ENCODE results near the gene ZSCAN18. TPM values are rescaled to one million over a fixed set of nuclear protein-coding genes. Genes with fewer than 3 reads are reported as not detected.

ZSCAN18 gene
- total and polyA plus RNA-seq, 9 of the 15 experiments (the other 6 are each of a cell fraction or from before 2014, with no cell fraction given) = 0.07 to 1.9 (median 0.31) TPM; not detected in 1

- no peak for TF ChIP-seq THRAP3 (IDR thresholded peaks at IDR 0.05; ENCODE audit: borderline replicate concordance)
- no peak for TF ChIP-seq CGGBP1 (CRISPR knock-in tag; IDR thresholded peaks at IDR 0.05)
- TF ChIP-seq, protein P1, sequence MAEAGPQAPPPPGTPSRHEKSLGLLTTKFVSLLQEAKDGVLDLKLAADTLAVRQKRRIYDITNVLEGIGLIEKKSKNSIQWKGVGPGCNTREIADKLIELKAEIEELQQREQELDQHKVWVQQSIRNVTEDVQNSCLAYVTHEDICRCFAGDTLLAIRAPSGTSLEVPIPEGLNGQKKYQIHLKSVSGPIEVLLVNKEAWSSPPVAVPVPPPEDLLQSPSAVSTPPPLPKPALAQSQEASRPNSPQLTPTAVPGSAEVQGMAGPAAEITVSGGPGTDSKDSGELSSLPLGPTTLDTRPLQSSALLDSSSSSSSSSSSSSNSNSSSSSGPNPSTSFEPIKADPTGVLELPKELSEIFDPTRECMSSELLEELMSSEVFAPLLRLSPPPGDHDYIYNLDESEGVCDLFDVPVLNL (CRISPR knock-in tag; IDR thresholded peaks at IDR 0.05; ENCODE audit: low read depth) = no peak
- no peak for TF ChIP-seq SMAD3 (CRISPR knock-in tag; conservative IDR thresholded peaks at IDR 0.05)
- no peak for TF ChIP-seq ZNF57 (CRISPR knock-in tag; IDR thresholded peaks at IDR 0.05)
Measured at GRCh38 chr19:58058467-58058866, 39.6 kb downstream of the ZSCAN18 start (continued).

- H3K79me2 ChIP-seq (ENCODE audit: control insufficient read depth, insufficient read depth, low read length) = no peaks in the 10 kb centered on the region
- H3K27me3 ChIP-seq (ENCODE audit: control insufficient read depth in 2 of 2, insufficient read depth in 2 of 2, low read length in 2 of 2) = no peaks in the 10 kb centered on the region
- no peak overlapping the region for H3K4me3 ChIP-seq
- ChIA-PET CTCF (ENCODE audit: low intra/inter-chr PET ratio) (no interaction called here), POLR2A (interaction anchor here (0.8 kb wide), 1 partner anchor 21 kb away, joined by 3 read pairs; no protein-coding TSS in a partner anchor)
- no peaks in the 10 kb centered on the region for H3K9me3 ChIP-seq (replicated peaks; ENCODE audit: control insufficient read depth, insufficient read depth, low read depth, low read length)
- H3K27ac ChIP-seq (ENCODE audit: extremely low read depth, low read depth, low read length) = no peak overlapping the region
- no peak overlapping the region for H3K4me2 ChIP-seq (ENCODE audit: insufficient read depth, low read length)
- DNase-seq (ENCODE audit: extremely low read depth in 1 of 4, low spot score in 3 of 4) (no peak), FAIRE-seq (no peak), ATAC-seq (no peak)
- WGBS (ENCODE audit: insufficient coverage, low coverage, missing lambda C conversion rate) = 2% methylated on average over 8 of the region's 8 CpGs
- no peaks in the 10 kb centered on the region for H4K20me1 ChIP-seq (replicated peaks; ENCODE audit: control insufficient read depth, insufficient read depth, low read length)
- in situ Hi-C loops (cut with MboI) (no loop called here), intact Hi-C loops (cut with micrococcal nuclease) (no loop called here)
- no peak overlapping the region for H2AFZ ChIP-seq (ENCODE audit: low read depth, low read length)
- H3K9ac ChIP-seq (ENCODE audit: insufficient read depth in 1 of 2, low read depth in 2 of 2, low read length in 2 of 2) = no peak overlapping the region
- no peaks in the 10 kb centered on the region for H3K36me3 ChIP-seq (ENCODE audit: control insufficient read depth, insufficient read depth, low read length)
- BruUV-seq (replicated peaks) = no TSS peak
- TF ChIP-seq KDM5B (IDR thresholded peaks at IDR 0.05; ENCODE audit: insufficient replicate concordance, low read depth, low read length) = no peak
- TF ChIP-seq DMBX1 (CRISPR knock-in tag; IDR thresholded peaks at IDR 0.05; ENCODE audit: borderline replicate concordance) = no peak
- no peak for TF ChIP-seq RBM17 (IDR thresholded peaks at IDR 0.05; ENCODE audit: borderline replicate concordance, low read depth, low read length)
- TF ChIP-seq, protein P2, sequence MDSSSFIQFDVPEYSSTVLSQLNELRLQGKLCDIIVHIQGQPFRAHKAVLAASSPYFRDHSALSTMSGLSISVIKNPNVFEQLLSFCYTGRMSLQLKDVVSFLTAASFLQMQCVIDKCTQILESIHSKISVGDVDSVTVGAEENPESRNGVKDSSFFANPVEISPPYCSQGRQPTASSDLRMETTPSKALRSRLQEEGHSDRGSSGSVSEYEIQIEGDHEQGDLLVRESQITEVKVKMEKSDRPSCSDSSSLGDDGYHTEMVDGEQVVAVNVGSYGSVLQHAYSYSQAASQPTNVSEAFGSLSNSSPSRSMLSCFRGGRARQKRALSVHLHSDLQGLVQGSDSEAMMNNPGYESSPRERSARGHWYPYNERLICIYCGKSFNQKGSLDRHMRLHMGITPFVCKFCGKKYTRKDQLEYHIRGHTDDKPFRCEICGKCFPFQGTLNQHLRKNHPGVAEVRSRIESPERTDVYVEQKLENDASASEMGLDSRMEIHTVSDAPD (CRISPR knock-in tag; IDR thresholded peaks at IDR 0.05) = no peak
- TF ChIP-seq NFATC3 (IDR thresholded peaks at IDR 0.05) = no peak
- no peak for TF ChIP-seq ZNF217 (CRISPR knock-in tag; IDR thresholded peaks at IDR 0.05)
- no peak for TF ChIP-seq ZNF436 (CRISPR knock-in tag; IDR thresholded peaks at IDR 0.05)
- TF ChIP-seq PCBP1 (IDR thresholded peaks at IDR 0.05; ENCODE audit: low read depth, low read length, poor library complexity, severe bottlenecking) = no peak
- H3K4me1 ChIP-seq (replicated peaks in 1 of 2; ENCODE audit: control insufficient read depth in 2 of 2, insufficient read depth in 2 of 2, low read length in 2 of 2) = peaks cover 0 to 9% of the 10 kb centered on the region in 2 experiments; a peak in 2 of 5 replicates
- no peaks in the 10 kb centered on the region for H3K9me1 ChIP-seq (ENCODE audit: control insufficient read depth, insufficient read depth, low read length)
Measured at GRCh38 chr19:58056861-58057260, 41.2 kb downstream of the ZSCAN18 start.
